Activated naive CD4-positive, alpha-beta T cell treated with anti-CD3 and anti-CD28 coated beads, Interleukin-2, amount 50 U/mL, for 24 hours (primary cell): Measurements from ENCODE around the gene FRMD8.

Experiments
- H3K27ac Mint-ChIP-seq: one replicate; pipeline ENCODE4 v1.8.0; 2021; ENCODE audit warnings: mild to moderate bottlenecking, mixed read lengths
- H3K27me3 Mint-ChIP-seq: one replicate; pipeline ENCODE4 v1.8.0; 2021; ENCODE audit warnings: mixed read lengths
- H3K36me3 Mint-ChIP-seq: one replicate; pipeline ENCODE4 v1.8.0; 2021; ENCODE audit warnings: mixed read lengths
- H3K4me1 Mint-ChIP-seq: one replicate; pipeline ENCODE4 v1.8.0; 2021; ENCODE audit warnings: mixed read lengths
- H3K4me3 Mint-ChIP-seq: one replicate; pipeline ENCODE4 v1.8.0; 2021; ENCODE audit warnings: mild to moderate bottlenecking, mixed read lengths
- H3K9me3 Mint-ChIP-seq: one replicate; pipeline ENCODE4 v1.8.0; 2021; ENCODE audit warnings: mixed read lengths

The FRMD8 gene

DNA sequence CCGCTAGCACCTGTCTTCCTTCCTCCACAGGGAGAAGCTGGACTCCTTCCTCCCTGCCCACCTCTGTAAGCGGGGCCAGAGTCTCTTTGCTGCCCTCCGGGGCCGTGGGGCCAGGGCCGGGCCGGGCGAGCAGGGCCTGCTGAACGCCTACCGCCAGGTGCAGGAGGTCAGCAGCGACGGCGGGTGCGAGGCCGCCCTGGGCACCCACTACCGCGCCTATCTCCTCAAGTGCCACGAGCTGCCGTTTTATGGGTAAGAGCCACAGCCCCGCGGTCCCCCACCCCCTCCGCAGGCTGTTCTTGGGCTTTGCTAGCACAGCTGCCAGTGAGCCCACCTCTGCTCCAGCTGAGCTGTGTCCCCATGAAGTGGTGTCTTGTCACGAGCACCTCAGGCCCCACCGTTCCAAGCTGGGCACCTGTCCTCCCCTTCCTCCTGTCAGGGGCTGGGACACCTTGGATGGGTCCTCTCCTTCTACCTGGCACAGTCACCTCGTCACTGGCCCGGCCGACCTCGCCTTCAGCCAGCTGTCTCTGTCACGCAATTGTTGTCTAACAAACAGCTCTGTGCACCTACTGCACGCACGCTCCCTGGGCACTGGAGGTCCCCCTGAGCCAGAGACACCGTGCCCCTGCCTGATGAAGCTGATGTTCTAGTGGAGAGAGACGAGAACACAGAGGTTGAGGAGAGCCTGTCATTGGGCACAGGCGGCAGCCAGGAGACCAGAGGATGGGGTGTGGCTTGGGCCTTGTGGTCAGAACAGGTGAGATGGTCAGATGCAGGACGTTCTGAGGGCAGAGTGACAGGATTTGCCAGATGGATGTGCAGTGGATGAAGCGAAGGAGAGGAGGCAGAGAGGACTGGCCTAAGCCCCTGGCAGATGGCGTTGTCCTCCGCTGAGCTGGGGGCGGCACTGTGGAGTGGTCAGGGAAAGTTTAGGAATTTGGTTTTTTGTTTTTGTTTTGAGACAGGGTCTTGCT is 10.6 kb downstream of the FRMD8 start:
- Mint-ChIP-seq H3K36me3 (peaks cover 6% of the 10 kb centered on the region), H3K4me1 (peaks cover 4% of the 10 kb centered on the region), H3K4me3 (no peak overlapping the region), H3K27ac (peak overlapping the region; percentile 15), H3K27me3 (no peaks in the 10 kb centered on the region), H3K9me3 (no peaks in the 10 kb centered on the region)

DNA sequence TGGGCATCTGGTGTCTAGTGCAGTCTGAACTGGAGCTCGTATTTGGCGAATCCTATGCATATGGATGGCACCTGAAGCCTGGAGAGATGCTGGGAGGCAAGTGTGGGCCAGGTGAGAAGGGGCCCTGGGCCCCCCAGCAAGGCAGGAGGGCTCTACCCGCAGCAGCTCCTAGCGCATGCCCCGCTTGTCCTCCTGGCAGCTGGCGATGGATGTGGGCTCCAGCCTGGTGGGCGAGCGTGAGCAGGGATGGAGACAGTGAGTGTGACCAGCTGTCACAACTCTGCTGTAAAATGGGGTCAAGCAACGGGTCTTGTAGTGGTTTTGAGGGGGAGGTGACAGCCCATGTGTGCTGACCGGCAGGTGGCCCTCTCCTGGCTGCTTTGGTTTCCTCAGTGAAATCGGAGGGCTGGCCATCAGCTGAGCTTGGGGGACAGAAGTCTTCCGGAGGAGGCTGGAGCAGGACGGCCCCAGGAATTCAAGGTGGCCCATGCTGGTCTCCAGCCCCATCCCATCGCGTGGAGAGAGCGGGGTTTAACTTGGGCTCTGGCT is 12.0 kb downstream of the FRMD8 start:
- Mint-ChIP-seq H3K36me3 (peaks cover 6% of the 10 kb centered on the region), H3K27ac (no peak overlapping the region), H3K4me1 (peaks cover 6% of the 10 kb centered on the region), H3K9me3 (no peaks in the 10 kb centered on the region), H3K27me3 (no peaks in the 10 kb centered on the region), H3K4me3 (no peak overlapping the region)

DNA sequence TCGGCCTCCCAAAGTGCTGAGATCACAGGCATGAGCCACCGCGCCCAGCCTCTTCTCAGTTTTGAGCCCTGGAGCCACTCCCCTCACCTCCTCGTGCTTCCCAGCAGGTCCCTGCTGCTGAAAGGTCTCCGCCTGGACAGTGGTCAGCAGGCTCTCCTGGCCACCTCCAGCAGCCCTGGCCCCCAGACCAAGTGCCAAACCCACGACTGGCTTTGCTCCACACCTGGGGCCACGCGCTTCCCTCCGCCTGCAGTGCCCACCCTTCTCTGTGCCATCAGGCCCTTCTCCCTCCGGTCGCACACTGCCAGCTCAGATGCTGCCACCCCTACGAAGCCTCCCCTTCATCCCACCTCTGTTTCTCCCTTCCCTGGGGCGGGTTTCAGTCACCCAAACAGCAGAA is 12.8 kb downstream of the FRMD8 start:
- Mint-ChIP-seq H3K36me3 (peaks cover 6% of the 10 kb centered on the region), H3K27ac (no peak overlapping the region), H3K4me1 (peaks cover 9% of the 10 kb centered on the region)

DNA sequence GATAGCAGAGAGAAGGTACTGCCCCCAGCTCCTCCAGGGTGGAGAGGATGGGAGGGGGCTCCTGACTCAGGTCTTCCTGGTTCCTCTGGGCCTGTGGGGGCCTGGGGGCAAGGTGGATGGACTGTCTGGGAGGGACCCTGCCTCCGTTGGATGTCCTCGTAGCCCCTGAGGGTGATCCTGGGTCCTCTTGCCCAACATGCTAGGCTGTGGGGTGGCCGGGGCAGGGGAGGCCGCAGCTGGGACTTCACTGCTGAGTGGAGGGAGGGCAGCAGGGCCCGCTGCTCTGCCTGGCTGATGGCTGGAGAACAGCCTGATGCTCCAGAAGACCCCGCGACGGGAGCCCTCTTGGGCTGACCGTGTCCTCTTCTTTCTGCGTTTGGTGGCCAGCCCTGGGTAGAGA is 13.4 kb downstream of the FRMD8 start:
- peaks cover 9% of the 10 kb centered on the region for H3K4me1 Mint-ChIP-seq
- H3K27me3 Mint-ChIP-seq: no peaks in the 10 kb centered on the region
- no peak overlapping the region for H3K27ac Mint-ChIP-seq
- no peaks in the 10 kb centered on the region for H3K9me3 Mint-ChIP-seq
- H3K36me3 Mint-ChIP-seq: peaks cover 6% of the 10 kb centered on the region
- H3K4me3 Mint-ChIP-seq: no peak overlapping the region

More for the DNA sequence above, 12.8 kb downstream of the FRMD8 start:
- no peaks in the 10 kb centered on the region for H3K27me3 Mint-ChIP-seq
- H3K4me3 Mint-ChIP-seq: no peak overlapping the region
- no peaks in the 10 kb centered on the region for H3K9me3 Mint-ChIP-seq

DNA sequence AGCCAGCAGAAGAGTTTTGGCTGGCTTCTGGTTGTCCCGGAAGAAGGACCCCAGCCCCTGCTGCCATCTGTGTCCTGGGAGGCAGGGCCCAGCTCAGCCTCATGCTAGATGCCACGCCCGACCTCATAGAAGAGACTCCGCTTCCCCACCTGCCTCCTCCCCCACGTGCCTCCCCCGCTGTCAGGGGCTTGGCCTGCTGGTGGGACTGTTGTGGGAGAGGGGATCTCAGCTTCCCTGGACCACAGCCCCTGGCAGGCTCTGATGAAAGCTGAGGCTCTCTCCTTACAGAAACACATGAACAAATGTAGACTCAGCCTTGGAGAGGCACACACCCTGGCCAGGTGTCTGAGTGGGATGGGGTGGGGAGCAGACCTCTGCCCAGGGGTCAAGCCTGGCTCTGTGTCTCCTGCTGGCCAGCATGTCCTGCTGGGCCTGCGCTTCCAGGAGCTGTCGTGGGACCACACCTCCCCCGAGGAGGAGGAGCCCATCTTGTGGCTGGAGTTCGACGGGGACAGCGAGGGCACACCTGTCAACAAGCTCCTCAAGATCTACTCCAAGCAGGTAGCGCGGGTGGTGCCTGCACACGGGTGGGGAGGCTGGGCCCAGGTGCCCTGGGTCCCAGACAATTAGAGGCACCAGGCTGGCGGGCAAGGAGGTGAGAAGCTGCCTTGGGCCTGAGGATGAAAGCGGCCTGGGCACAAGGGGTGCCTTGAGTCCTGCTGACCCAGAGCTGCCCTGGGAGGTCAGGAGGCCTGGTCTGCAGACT is 14.1 kb downstream of the FRMD8 start:
- Mint-ChIP-seq H3K9me3 (no peaks in the 10 kb centered on the region), H3K36me3 (peaks cover 6% of the 10 kb centered on the region), H3K4me3 (no peak overlapping the region), H3K4me1 (peaks cover 9% of the 10 kb centered on the region), H3K27ac (no peak overlapping the region), H3K27me3 (no peaks in the 10 kb centered on the region)

DNA sequence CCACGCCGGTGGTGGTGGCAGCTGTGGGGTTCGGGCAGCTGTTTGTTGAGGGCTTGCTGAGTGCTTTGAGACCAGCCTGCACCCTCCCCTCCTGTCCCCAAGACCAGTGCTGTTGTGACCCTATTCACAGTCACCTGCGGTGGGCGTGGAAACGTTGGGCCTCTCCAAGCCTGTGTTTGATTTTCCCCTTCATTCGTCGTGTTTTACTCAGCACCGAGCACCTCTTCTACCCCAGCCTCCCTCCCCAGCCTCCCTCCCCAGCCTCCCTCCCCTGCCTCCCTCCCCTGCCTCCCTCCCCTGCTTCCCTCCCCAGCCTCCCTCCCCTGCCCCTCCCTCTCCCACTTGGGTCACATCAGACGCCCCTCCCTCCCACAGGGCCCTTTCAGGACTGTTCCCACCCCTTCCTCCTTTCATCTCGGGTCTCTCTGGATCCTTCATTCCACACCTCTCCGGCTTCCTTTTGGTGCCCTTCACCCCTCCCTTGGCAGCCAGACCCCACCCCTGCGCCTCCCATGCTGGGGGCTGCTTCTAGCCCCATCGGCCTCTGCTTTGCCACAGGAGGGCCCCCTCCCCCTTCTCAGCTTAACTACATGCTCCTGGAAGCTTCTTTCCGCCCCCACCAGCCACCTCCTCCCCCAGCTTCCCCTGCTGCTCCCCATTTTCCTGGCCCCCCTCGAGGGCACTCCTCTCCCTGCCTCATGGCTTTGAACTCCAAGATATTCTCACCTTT is 14.8 kb downstream of the FRMD8 start:
- Mint-ChIP-seq H3K9me3 (no peaks in the 10 kb centered on the region), H3K4me1 (peaks cover 9% of the 10 kb centered on the region), H3K36me3 (peaks cover 6% of the 10 kb centered on the region), H3K4me3 (no peak overlapping the region), H3K27me3 (no peaks in the 10 kb centered on the region), H3K27ac (no peak overlapping the region)

DNA sequence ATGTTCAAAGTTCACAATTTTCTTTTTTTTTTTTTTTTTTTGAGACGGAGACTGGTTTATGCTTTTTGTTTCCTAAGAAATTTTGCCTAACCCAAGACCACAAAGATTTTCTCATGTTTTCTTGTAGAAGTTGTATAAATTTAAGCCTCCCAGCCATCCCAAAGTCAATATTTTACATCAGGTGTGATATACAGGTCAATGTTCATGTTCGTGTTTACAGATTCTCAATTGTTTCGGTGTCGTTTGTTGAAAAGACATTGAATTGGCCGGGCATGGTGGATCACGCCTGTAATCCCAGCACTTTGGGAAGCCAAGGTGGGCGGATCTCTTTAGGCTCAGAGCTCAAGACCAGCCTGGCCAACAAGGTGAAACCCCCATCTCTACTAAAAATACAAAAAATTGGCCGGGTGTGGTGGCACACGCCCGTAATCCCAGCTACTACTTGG is 15.4 kb downstream of the FRMD8 start:
- Mint-ChIP-seq H3K4me1 (peaks cover 9% of the 10 kb centered on the region), H3K27ac (no peak overlapping the region), H3K9me3 (no peaks in the 10 kb centered on the region), H3K36me3 (peaks cover 6% of the 10 kb centered on the region), H3K27me3 (no peaks in the 10 kb centered on the region), H3K4me3 (no peak overlapping the region)

DNA sequence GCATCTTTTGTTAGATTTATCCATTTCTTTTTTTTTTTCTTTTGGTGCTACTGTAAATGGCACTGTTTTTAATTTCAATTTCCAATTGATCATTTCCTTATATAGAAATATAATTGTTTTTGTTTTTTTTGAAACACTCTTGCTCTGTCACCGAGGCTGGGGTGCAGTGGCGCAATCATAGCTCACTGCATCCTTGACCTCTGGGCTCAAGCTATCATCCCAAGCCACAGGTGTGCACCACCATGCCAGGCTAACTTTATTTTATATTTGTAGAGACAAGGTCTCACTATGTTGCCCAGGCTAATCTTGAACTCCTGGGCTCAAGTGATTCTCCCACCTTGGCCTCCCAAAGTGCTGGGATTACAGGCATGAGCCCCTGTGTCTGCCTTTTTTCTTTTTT is 16.4 kb downstream of the FRMD8 start:
- no peaks in the 10 kb centered on the region for H3K27me3 Mint-ChIP-seq
- peaks cover 1% of the 10 kb centered on the region for H3K36me3 Mint-ChIP-seq
- no peak overlapping the region for H3K27ac Mint-ChIP-seq
- H3K9me3 Mint-ChIP-seq: no peaks in the 10 kb centered on the region
- H3K4me3 Mint-ChIP-seq: no peak overlapping the region
- peaks cover 9% of the 10 kb centered on the region for H3K4me1 Mint-ChIP-seq

DNA sequence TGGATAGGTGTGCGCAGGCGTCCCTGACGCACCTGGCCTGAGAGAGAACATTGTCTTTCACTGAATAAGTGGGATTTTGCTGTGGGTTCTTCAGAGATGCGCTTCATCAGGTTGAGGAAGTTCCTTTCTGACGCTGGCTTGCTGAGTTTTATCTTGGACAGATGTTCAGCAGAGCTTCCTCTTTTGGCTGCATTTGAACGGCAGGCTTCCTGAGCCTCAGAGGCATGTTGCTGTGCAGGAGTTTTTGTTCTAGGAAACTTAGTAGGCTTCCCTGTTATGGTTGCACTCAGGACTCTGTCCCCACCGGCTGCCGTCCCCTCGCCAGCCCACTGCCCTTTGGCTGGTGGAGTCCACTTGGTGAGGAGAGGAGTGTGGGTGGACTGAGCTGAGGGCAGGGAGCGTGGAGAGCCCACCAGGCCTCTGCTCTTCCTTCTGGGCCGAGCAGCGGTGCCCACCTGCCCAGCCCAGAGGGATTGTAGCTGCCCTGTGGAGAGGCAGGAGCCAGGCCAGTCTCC is 17.2 kb downstream of the FRMD8 start:
- H3K27ac Mint-ChIP-seq: no peak overlapping the region
- no peaks in the 10 kb centered on the region for H3K36me3 Mint-ChIP-seq
- no peaks in the 10 kb centered on the region for H3K9me3 Mint-ChIP-seq
- H3K4me3 Mint-ChIP-seq: no peak overlapping the region
- peaks cover 9% of the 10 kb centered on the region for H3K4me1 Mint-ChIP-seq
- no peaks in the 10 kb centered on the region for H3K27me3 Mint-ChIP-seq

DNA sequence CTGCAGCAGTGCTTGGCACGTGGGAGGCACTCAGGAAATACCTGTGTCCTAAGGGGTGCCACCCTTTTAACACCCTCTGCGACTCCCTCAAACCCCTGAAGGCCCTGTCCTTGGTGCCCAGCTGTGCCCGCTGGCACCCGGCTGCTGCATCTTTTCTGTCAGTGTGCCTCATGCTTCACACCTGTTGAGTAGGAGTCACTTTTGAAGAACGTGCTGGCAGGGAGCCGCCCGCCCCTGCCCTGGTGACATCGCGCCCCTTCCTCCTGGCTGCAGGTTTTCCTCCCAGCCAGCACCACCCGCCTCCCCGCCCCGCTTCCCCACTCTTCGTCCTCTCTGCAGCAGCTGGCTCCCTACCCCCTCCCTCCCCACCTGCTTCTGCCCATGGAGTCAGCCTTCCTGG is 17.8 kb downstream of the FRMD8 start:
- no peaks in the 10 kb centered on the region for H3K36me3 Mint-ChIP-seq
- H3K9me3 Mint-ChIP-seq: no peaks in the 10 kb centered on the region
- H3K27me3 Mint-ChIP-seq: no peaks in the 10 kb centered on the region
- no peak overlapping the region for H3K27ac Mint-ChIP-seq
- H3K4me1 Mint-ChIP-seq: peaks cover 9% of the 10 kb centered on the region
- no peak overlapping the region for H3K4me3 Mint-ChIP-seq

DNA sequence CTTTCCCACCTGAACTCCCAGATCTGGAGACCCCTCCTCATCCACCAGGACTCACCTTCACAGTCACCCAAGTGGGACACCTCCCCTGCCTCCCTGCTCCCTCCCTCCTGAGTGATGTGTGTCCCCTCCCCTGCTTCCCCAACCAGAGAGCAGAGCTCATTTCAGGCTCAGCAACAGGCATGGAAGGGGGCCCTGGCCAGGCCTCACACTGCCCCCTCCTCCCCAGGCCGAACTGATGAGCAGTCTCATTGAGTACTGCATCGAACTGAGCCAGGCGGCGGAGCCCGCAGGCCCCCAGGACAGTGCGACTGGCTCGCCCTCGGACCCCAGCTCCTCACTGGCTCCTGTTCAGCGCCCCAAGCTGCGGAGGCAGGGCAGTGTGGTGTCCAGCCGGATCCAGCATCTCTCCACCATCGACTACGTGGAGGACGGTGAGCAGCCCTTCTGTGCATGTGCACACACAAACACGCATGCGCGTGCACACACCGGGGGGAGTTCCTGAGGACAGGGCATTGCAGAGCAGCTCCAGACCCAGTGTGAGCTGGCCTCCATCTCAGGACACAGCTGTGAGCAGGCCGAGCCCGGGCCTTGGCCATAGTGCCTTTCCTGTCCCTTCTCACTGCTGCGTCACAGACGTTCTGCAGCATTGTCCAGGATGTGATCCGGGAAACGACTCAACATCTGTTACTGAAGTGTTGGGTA is 18.4 kb downstream of the FRMD8 start:
- H3K27me3 Mint-ChIP-seq: no peaks in the 10 kb centered on the region
- peaks cover 9% of the 10 kb centered on the region for H3K4me1 Mint-ChIP-seq
- H3K9me3 Mint-ChIP-seq: no peaks in the 10 kb centered on the region
- H3K36me3 Mint-ChIP-seq: no peaks in the 10 kb centered on the region
- H3K4me3 Mint-ChIP-seq: no peak overlapping the region
- no peak overlapping the region for H3K27ac Mint-ChIP-seq

DNA sequence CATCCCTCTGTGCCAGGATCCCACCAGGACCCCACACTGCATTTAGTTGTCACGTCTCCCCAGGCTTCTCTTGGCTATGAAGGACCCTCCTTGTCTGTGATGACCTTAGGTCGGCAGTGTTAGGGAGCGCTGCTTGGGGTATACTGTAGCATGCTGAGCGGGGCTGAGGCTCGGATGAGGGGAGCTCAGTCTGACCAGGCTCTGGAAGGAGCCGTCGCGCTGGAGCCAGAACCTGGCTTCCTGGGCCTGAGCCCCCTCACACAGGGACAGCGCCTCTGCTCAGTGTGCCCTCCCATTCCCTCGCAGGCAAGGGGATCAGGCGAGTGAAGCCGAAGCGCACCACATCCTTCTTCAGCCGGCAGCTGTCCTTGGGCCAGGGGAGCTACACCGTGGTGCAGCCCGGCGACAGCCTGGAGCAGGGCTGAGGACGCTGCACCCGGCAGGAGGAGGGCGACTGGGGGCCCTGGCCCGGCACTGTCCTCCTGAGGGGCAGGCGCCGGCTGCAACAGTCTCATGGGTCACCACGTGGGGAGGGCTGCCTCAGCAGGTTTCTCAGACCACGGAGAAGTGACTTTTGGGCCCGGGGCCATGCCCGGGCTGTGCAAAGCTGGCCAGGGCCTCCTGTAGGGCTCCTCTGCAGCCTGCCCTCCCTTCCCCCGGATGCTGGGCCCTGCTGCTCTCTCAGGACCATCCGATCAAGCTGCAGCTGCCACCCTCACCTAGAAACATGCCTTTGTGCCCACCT is 24.7 kb downstream of the FRMD8 start:
- Mint-ChIP-seq H3K4me3 (no peak overlapping the region), H3K9me3 (no peaks in the 10 kb centered on the region), H3K4me1 (peaks cover 5% of the 10 kb centered on the region), H3K36me3 (no peaks in the 10 kb centered on the region), H3K27ac (no peak overlapping the region), H3K27me3 (no peaks in the 10 kb centered on the region)

DNA sequence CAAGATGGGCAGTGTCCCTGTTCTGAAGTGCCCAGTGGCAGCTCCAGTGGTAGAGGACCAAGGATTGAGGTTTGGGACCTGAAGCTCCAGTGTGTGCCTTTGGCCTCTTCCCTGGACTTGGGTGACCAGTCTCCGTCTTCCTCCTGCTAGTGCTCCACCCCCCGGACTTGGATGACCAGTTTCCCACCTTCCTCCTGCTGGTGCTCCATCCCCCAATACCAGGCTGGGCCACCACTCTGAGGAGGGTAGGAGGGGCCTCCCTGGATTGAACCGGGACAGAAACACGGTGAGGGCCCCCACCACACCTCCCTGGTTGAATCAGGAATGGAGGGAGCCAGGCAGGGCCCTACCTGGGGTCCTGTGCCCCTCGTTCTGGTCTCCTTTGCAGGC is 25.2 kb downstream of the FRMD8 start:
- H3K4me3 Mint-ChIP-seq: no peak overlapping the region
- H3K9me3 Mint-ChIP-seq: no peaks in the 10 kb centered on the region
- H3K36me3 Mint-ChIP-seq: no peaks in the 10 kb centered on the region
- H3K27me3 Mint-ChIP-seq: no peaks in the 10 kb centered on the region
- no peak overlapping the region for H3K27ac Mint-ChIP-seq
- peaks cover 9% of the 10 kb centered on the region for H3K4me1 Mint-ChIP-seq
